Left lung (tissue), 10 donors: ENCODE results near the gene MAP4. TPM values are rescaled to one million over a fixed set of nuclear protein-coding genes. Genes with fewer than 3 reads are reported as not detected.
A peak's percentile ranks its signal among the peaks of the same experiment; 100 is the strongest.

Source experiments
- ATAC-seq: fragments of 200-7000 bp; cut with Tn5 transposase; one replicate; pipeline ENCODE4 v1.9.1; 2020; ENCODE audit warnings: moderate library complexity
- DNase-seq, 4 donors: peaks; one replicate each; pipeline ENCODE4 v3.0.0-alpha.2; 2013 to 2020
- H3K27ac ChIP-seq, 2 donors: fragments of 200-600 bp; sonication (generic) in 1 of 2; one replicate each; pipeline versions ENCODE4 v1.5.0 to v1.8.0; 2020 to 2021
- H3K27me3 ChIP-seq, 2 donors: fragments of 200-600 bp; sonication (generic) in 1 of 2; one replicate each; pipeline versions ENCODE4 v1.5.0 to v1.8.0; 2020 to 2021
- H3K36me3 ChIP-seq, 2 donors: fragments of 200-600 bp; sonication (generic) in 1 of 2; one replicate each; pipeline versions ENCODE4 v1.5.0 to v1.8.0; 2020 to 2021
- H3K4me1 ChIP-seq, 2 donors: fragments of 200-600 bp; one replicate each; pipeline ENCODE4 v1.8.0; 2021
- H3K4me3 ChIP-seq, 2 donors: fragments of 200-600 bp; sonication (generic) in 1 of 2; one replicate each; pipeline versions ENCODE4 v1.5.0 to v1.8.0; 2020 to 2021; ENCODE audit warnings: mild to moderate bottlenecking in 1 of 2
- H3K9me3 ChIP-seq, 2 donors: fragments of 200-600 bp; sonication (generic) in 1 of 2; one replicate each; pipeline versions ENCODE4 v1.5.0 to v1.8.0; 2020 to 2021
- intact Hi-C, 2 donors: fragments of 100-400 bp; cut with DNase I; formaldehyde crosslinking; loops; one replicate each; pipeline versions ENCODE4 v1.11.2 to v1.14.2; 2022
- polyA plus RNA-seq, 6 donors: library from polyadenylated mRNA; unstranded; fragments of 120-200 nt; gene quantifications; one replicate each; pipeline ENCODE4 v1.2.1, GENCODE V29; 2013; ENCODE audit not compliant: insufficient read length in 6 of 6
- total RNA-seq, 2 donors: library from RNA; stranded (reverse); fragmentation: NEBNext Ultra II Directional; extraction: Animal tissue kit (Norgen Biotek cat#: 25700); gene quantifications; one replicate each; pipeline ENCODE4 v1.2.1, GENCODE V29; 2021
- TF ChIP-seq, protein P1 (sequence below), 2 donors: fragments of 200-600 bp; sonication (generic) in 1 of 2; IDR thresholded peaks; one replicate each; pipeline versions ENCODE4 v1.5.0 to v1.8.0; 2021; ENCODE audit warnings: antibody characterized with exemption in 2 of 2
- donor health status: DM: no; HTN: yes; CAD: no.
- donor health status: DM: no; HTN: no; CAD: no.

The MAP4 gene
- total and polyA plus RNA-seq, 8 donors = 165 to 216 (median 177) TPM

DNA sequence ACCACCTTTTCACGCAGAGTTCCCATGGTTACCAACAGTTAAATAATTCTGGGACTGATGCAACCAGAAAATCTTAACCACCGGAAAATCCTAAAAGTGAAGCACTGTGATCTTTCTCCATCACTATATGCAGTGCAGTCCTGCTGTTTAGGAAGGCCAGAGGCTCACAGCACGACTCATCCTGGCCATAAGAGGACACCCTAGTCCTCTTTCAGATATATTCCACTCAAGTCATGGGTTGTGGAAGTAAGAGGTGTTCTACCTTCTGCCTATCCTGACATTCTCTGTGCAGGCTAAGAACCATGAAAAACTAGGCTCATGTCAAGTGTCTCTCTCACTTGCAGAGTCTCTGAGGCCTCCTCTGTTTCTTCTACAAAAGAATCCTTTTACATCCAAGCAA is 146.1 kb downstream of the MAP4 start:
- Histone ChIP-seq H3K27me3 (no peaks in the 10 kb centered on the region), H3K9me3 (no peaks in the 10 kb centered on the region), H3K27ac (no peak overlapping the region), H3K4me3 (no peak overlapping the region), H3K4me1 (no peaks in the 10 kb centered on the region), H3K36me3 (peaks cover 0 to 99% of the 10 kb centered on the region in 2 donors)
- DNase-seq (no peak), ATAC-seq (no peak)
- TF ChIP-seq, protein P1, sequence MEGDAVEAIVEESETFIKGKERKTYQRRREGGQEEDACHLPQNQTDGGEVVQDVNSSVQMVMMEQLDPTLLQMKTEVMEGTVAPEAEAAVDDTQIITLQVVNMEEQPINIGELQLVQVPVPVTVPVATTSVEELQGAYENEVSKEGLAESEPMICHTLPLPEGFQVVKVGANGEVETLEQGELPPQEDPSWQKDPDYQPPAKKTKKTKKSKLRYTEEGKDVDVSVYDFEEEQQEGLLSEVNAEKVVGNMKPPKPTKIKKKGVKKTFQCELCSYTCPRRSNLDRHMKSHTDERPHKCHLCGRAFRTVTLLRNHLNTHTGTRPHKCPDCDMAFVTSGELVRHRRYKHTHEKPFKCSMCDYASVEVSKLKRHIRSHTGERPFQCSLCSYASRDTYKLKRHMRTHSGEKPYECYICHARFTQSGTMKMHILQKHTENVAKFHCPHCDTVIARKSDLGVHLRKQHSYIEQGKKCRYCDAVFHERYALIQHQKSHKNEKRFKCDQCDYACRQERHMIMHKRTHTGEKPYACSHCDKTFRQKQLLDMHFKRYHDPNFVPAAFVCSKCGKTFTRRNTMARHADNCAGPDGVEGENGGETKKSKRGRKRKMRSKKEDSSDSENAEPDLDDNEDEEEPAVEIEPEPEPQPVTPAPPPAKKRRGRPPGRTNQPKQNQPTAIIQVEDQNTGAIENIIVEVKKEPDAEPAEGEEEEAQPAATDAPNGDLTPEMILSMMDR (IDR thresholded peaks at IDR 0.05) = no peak
- intact Hi-C loops = no loop called here

DNA sequence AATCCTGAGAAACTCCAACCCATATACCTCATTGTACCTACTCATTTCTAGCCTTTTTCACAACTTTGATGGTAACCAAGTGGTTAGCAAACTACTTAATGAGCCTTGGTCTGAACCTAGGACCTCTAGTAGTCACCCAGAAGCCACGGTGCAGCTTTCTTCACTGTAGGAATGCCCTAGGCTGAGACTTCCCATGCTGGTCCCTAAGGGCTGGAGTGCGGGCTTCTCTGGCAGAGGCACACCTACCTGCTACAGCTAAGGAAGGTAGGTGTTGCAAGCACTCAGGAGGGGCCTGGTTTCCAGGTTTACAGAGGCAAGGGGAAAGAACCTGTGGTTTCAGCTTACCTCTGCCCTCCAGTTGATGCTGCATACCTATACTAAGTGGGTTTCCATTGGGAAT is 147.9 kb downstream of the MAP4 start:
- Histone ChIP-seq H3K4me1 (no peaks in the 10 kb centered on the region), H3K27ac (no peak overlapping the region), H3K36me3 (peaks cover 0 to 97% of the 10 kb centered on the region in 2 donors), H3K27me3 (no peaks in the 10 kb centered on the region), H3K4me3 (no peak overlapping the region), H3K9me3 (no peaks in the 10 kb centered on the region)
- TF ChIP-seq, protein P1 (IDR thresholded peaks at IDR 0.05) = no peak
- ATAC-seq (no peak), DNase-seq (no peak)
- intact Hi-C loops = no loop called here

DNA sequence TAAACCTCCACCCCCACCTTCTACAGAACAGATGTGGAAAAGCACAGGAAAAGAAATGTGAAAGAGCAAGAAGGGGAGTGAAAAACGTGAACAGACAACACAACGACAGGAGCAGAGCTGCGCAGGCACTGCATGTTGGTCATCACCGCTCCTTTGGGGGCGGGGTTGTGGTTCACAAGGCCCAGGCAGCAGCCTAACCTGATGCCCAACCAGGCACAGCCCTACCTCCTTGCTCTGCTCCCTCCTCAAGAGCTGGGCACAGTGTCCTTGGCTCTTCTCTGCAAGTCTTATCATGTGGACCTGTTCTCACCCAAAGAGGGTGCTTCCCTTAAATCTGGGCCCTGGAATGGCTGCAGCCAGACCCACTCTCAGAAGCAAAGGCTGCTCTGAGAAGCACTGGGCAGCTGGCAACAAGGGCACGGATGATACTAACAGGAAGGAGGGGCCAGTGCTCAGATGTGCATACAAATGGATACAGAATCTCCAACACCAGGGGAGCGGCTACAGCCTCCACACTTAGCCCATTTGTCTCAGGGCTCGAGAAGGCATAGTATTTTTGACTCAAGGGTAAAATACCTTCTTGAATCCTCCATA is 148.7 kb downstream of the MAP4 start:
- DNase-seq (no peak), ATAC-seq (no peak)
- Histone ChIP-seq H3K27me3 (no peaks in the 10 kb centered on the region), H3K27ac (no peak overlapping the region), H3K4me1 (no peaks in the 10 kb centered on the region), H3K36me3 (peaks cover 0 to 97% of the 10 kb centered on the region in 2 donors), H3K9me3 (no peaks in the 10 kb centered on the region), H3K4me3 (no peak overlapping the region)
- intact Hi-C loops = no loop called here
- TF ChIP-seq, protein P1 (IDR thresholded peaks at IDR 0.05) = no peak

DNA sequence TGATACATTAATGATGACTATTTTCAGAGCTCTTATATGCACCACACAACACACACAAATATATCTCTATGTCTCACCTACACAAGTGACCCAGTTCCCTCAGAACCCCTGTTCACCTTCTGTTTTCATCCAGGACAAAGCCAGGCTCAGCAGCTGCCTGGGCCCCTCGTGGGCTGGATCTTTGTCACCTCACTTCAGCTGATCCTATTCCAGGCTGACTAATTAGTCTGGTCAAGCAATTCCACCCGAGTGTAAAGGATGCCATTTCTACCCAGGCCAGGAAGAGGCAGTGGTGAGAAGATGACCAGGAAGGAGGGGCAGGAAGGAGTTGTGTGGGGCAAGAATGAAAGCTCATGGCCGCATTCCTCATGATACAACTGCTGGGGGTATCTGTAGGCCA is 151.0 kb downstream of the MAP4 start:
- ATAC-seq (no peak), DNase-seq (peak in 1 of 4 donors; percentile 19)
- H3K27ac ChIP-seq = no peak overlapping the region
- no peak overlapping the region for H3K4me3 ChIP-seq
- no peaks in the 10 kb centered on the region for H3K4me1 ChIP-seq
- no peaks in the 10 kb centered on the region for H3K27me3 ChIP-seq
- TF ChIP-seq, protein P1 (IDR thresholded peaks at IDR 0.05) = no peak
- no peaks in the 10 kb centered on the region for H3K9me3 ChIP-seq
- intact Hi-C loops = no loop called here
- peaks cover 0 to 95% of the 10 kb centered on the region in 2 donors for H3K36me3 ChIP-seq

DNA sequence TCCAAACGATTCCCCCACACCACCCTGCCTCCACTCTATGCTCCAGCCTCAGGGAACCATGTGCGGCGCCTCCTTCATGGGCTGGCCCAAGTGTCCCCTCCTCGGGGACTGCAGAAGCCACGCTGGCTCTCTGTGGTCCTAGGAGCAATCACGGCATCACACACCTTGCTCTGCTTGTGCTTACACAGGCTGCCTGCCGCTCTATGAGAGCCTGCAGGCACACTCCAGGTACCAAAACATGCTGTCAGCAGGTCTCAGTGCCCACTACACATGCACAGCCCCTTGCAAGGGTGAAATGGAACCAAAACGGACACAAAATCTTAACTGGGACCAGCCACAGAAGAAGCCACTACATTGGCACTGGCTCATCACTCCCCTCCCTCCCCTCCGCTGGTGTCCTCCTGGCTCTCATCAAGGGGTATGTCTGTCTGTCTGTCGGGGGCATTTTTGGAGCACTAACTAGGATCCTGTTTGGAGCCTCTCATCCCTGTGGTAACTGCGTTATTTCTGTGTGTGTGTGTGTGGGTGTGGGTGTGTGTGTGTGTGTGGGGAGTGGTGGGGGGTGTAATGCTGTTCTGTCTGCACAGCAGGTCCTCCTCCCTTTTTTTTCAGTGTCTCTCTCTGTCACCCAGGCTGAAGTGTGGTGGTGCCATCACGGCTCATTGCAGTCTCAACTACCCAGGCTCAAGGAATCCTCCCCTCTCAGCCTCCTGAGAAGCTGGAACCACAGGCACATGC is 152.7 kb downstream of the MAP4 start:
- Histone ChIP-seq H3K27me3 (no peaks in the 10 kb centered on the region), H3K4me3 (no peak overlapping the region), H3K36me3 (peaks cover 0 to 93% of the 10 kb centered on the region in 2 donors), H3K27ac (no peak overlapping the region), H3K4me1 (no peaks in the 10 kb centered on the region), H3K9me3 (no peaks in the 10 kb centered on the region)
- DNase-seq (peak in 1 of 4 donors; percentile 41), ATAC-seq (no peak)
- intact Hi-C loops = no loop called here
- TF ChIP-seq, protein P1 (IDR thresholded peaks at IDR 0.05) = no peak
